SK-N-SH (cell line): ENCODE measurements around the gene CXCR3.

ENCODE experiments used
- CHD2 ChIP-seq: fragments of 150-350 bp; IDR thresholded peaks from 2 replicates; pipeline ENCODE4 v1.6.1; 2018; ENCODE audit warnings: low read length; ENCODE audit not compliant: partially characterized antibody
- CTCF ChIP-seq: fragments of 200-600 bp; sonication (generic); IDR thresholded peaks from 2 replicates; pipeline ENCODE4 v1.6.1; 2017; ENCODE audit warnings: antibody characterized with exemption, mild to moderate bottlenecking, moderate library complexity
- FOXJ3 ChIP-seq: sonication (generic); formaldehyde crosslinking; IDR thresholded peaks from 2 replicates; pipeline ENCODE4 v1.5.1; 2020; ENCODE audit warnings: mild to moderate bottlenecking, missing genetic modification reagents
- RCOR1 ChIP-seq: fragments of 150-350 bp; IDR thresholded peaks from 2 replicates; pipeline ENCODE4 v1.6.1; 2017; ENCODE audit warnings: antibody characterized with exemption, low read length
- RFX5 ChIP-seq: IDR thresholded peaks from 2 replicates; pipeline ENCODE4 v1.6.1; 2012; ENCODE audit warnings: mild to moderate bottlenecking, improper control_type of control experiment, low read length
- TAF1 ChIP-seq: IDR thresholded peaks from 2 replicates; pipeline ENCODE4 v1.6.1; 2012; ENCODE audit warnings: low read depth, mild to moderate bottlenecking, low read length, moderate library complexity, borderline replicate concordance
- TF ChIP-seq, protein P1 (sequence below): IDR thresholded peaks from 2 replicates; pipeline ENCODE4 v1.6.1; 2012; ENCODE audit warnings: mild to moderate bottlenecking, low read depth, low read length, moderate library complexity

DNA sequence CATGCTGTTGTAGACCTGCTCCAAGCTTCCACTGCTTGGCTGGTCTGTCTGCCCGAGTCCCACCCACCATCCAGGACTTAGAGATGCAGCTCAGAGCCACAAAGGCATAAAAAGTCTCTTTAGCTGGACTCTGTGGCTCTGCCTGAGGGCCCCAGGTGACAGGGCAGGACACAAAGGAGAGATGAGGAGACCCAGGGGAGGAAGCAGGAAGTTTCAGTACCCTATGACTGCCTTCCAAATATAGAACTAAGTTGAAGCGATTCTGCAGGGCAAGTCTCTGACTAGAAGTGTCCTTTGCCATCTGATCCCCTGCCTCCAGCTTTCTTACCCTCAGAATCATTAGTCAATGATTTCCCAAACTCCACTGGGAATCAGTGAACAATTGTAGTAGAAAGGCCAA, 11.2 kb upstream of the CXCR3 start:
- TF ChIP-seq RFX5 (no peak), FOXJ3 (CRISPR knock-in tag) (no peak), RCOR1 (no peak), CTCF (no peak), CHD2 (no peak), TAF1 (no peak)
- TF ChIP-seq, protein P1, sequence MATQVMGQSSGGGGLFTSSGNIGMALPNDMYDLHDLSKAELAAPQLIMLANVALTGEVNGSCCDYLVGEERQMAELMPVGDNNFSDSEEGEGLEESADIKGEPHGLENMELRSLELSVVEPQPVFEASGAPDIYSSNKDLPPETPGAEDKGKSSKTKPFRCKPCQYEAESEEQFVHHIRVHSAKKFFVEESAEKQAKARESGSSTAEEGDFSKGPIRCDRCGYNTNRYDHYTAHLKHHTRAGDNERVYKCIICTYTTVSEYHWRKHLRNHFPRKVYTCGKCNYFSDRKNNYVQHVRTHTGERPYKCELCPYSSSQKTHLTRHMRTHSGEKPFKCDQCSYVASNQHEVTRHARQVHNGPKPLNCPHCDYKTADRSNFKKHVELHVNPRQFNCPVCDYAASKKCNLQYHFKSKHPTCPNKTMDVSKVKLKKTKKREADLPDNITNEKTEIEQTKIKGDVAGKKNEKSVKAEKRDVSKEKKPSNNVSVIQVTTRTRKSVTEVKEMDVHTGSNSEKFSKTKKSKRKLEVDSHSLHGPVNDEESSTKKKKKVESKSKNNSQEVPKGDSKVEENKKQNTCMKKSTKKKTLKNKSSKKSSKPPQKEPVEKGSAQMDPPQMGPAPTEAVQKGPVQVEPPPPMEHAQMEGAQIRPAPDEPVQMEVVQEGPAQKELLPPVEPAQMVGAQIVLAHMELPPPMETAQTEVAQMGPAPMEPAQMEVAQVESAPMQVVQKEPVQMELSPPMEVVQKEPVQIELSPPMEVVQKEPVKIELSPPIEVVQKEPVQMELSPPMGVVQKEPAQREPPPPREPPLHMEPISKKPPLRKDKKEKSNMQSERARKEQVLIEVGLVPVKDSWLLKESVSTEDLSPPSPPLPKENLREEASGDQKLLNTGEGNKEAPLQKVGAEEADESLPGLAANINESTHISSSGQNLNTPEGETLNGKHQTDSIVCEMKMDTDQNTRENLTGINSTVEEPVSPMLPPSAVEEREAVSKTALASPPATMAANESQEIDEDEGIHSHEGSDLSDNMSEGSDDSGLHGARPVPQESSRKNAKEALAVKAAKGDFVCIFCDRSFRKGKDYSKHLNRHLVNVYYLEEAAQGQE: no peak
